ENCODE results near the gene SKIL.

DNA sequence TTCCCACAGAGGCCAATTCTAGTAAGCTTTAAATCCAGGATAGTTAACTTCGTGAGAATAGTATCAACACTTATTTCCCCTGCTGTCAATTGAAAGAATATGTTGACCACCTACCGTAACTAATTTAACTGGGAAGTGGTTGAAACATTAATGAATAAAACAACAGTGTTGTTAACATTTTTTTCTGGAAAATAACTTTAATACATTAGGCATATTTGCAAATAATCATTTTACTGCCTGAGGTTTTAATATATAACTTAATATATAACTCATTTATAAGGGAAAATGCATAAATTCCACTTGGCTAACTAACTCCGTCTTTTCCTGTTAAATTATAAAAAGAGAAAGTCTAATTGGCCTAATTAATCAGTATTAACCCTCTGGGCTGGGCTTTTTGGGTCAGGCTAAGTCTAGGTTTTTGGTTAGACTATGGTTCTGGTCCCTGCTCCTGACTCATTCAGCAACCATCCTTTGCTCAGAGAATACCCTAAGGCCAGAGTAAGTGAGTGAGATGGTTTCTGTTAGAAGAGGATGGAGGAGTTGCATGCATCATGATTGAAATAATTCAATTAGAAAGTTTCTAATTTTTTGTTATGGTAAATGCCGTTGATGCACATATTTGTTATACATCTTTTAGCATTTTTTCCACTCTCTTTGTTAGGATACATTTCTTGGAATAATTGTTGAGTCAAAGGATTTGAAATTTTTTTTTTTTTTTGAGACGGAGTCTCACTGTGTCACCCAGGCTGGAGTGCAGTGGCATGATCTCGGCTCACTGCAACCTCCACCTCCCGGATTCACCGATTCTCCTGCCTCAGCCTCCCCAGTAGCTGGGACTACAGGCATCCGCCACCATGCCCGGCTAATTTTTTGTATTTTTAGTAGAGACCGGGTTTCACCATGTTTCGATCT is 10.8 kb upstream of the SKIL start:
- TF ChIP-seq, protein P1, sequence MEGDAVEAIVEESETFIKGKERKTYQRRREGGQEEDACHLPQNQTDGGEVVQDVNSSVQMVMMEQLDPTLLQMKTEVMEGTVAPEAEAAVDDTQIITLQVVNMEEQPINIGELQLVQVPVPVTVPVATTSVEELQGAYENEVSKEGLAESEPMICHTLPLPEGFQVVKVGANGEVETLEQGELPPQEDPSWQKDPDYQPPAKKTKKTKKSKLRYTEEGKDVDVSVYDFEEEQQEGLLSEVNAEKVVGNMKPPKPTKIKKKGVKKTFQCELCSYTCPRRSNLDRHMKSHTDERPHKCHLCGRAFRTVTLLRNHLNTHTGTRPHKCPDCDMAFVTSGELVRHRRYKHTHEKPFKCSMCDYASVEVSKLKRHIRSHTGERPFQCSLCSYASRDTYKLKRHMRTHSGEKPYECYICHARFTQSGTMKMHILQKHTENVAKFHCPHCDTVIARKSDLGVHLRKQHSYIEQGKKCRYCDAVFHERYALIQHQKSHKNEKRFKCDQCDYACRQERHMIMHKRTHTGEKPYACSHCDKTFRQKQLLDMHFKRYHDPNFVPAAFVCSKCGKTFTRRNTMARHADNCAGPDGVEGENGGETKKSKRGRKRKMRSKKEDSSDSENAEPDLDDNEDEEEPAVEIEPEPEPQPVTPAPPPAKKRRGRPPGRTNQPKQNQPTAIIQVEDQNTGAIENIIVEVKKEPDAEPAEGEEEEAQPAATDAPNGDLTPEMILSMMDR (IDR thresholded peaks at IDR 0.05; ENCODE audit: low read length), result no peak
- TF ChIP-seq EZH2 (optimal IDR thresholded peaks at IDR 0.05; ENCODE audit: low read depth, low read length), result no peak

Measured in MM.1S (cell line).